ENCODE results near the gene SLC22A1. TPM values are rescaled to one million over a fixed set of nuclear protein-coding genes. Genes with fewer than 3 reads are reported as not detected.

Gene SLC22A1
- total RNA-seq, 1 donor from 2014 or later: not detected

DNA sequence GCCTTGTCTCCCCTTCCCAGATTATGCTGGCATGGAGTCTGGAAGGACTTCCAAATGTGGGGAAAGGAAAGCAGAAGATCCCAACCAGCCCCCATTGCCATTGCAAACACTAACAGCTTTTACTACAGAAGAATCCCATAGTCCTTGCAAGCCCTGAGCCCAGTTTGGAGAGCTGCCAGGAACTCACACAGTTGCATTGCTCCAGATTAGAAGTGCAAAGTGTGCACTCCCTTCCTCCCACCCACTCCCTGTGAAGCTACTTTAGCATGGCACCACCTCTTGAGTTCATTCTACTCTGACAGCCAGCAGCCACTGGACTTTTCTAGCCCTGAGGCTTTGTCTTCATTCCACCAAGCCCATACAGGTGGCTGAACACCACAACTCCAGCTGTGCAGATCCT lies 69.4 kb downstream of the SLC22A1 start:
- TF ChIP-seq, protein P1, sequence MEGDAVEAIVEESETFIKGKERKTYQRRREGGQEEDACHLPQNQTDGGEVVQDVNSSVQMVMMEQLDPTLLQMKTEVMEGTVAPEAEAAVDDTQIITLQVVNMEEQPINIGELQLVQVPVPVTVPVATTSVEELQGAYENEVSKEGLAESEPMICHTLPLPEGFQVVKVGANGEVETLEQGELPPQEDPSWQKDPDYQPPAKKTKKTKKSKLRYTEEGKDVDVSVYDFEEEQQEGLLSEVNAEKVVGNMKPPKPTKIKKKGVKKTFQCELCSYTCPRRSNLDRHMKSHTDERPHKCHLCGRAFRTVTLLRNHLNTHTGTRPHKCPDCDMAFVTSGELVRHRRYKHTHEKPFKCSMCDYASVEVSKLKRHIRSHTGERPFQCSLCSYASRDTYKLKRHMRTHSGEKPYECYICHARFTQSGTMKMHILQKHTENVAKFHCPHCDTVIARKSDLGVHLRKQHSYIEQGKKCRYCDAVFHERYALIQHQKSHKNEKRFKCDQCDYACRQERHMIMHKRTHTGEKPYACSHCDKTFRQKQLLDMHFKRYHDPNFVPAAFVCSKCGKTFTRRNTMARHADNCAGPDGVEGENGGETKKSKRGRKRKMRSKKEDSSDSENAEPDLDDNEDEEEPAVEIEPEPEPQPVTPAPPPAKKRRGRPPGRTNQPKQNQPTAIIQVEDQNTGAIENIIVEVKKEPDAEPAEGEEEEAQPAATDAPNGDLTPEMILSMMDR (IDR thresholded peaks at IDR 0.05): no peak
- no peaks in the 10 kb centered on the region for H3K36me3 ChIP-seq
- H3K9me3 ChIP-seq: peaks cover 10 to 33% of the 10 kb centered on the region in 2 donors
- no peak for DNase-seq (ENCODE audit: low spot score in 2 of 2)
- H3K4me3 ChIP-seq: no peak overlapping the region
- H3K27me3 ChIP-seq: no peaks in the 10 kb centered on the region
- H3K27ac ChIP-seq: no peak overlapping the region
- H3K4me1 ChIP-seq: no peaks in the 10 kb centered on the region
- intact Hi-C loops (cut with DNase I): no loop called here

DNA sequence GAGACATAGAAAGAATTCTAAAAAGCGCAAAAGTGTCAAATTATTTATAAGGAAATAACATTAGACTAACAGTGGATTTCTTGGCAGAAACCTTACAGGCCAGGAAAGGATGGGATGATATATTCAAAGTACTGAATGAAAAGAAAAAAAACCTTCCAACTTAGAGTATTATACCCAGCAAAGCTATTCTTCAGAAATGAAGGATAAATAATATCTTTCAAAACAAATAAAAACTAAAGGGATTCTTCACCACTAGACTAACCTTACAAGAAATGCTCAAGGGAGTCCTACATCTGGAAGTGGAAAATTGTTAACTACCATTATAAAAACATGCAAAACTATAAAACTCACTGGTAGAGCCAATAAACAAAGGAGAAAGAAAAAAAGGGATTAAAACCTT lies 71.2 kb downstream of the SLC22A1 start:
- TF ChIP-seq, protein P1 (IDR thresholded peaks at IDR 0.05): no peak
- Histone ChIP-seq H3K9me3 (peaks cover 10 to 33% of the 10 kb centered on the region in 2 donors), H3K4me3 (no peak overlapping the region), H3K4me1 (no peaks in the 10 kb centered on the region), H3K27ac (no peak overlapping the region), H3K36me3 (no peaks in the 10 kb centered on the region), H3K27me3 (no peaks in the 10 kb centered on the region)
- intact Hi-C loops (cut with DNase I): no loop called here
- no peak for DNase-seq (ENCODE audit: low spot score in 2 of 2)

DNA sequence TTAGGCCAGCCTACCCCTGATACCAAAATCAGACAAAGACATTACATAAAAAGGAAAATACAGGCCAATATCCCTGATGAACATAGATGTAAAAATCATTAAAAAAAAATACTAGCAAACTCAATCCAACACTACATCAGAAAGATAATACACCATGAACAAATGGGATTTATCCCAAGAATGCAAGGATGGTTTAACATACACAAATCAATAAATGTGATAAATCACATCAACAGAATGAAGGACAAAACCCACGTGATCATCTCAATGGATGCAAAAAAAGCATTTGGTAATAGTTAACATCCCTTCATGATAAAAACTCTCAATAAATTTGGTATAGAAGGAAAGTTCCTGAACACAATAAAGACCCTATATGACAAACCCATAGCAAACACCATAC lies 73.2 kb downstream of the SLC22A1 start:
- peaks cover 10 to 33% of the 10 kb centered on the region in 2 donors for H3K9me3 ChIP-seq
- no peaks in the 10 kb centered on the region for H3K27me3 ChIP-seq
- intact Hi-C loops (cut with DNase I): no loop called here
- no peak overlapping the region for H3K27ac ChIP-seq
- TF ChIP-seq, protein P1 (IDR thresholded peaks at IDR 0.05): no peak
- no peak for DNase-seq (ENCODE audit: low spot score in 2 of 2)
- no peaks in the 10 kb centered on the region for H3K36me3 ChIP-seq
- H3K4me1 ChIP-seq: no peaks in the 10 kb centered on the region
- H3K4me3 ChIP-seq: no peak overlapping the region

DNA sequence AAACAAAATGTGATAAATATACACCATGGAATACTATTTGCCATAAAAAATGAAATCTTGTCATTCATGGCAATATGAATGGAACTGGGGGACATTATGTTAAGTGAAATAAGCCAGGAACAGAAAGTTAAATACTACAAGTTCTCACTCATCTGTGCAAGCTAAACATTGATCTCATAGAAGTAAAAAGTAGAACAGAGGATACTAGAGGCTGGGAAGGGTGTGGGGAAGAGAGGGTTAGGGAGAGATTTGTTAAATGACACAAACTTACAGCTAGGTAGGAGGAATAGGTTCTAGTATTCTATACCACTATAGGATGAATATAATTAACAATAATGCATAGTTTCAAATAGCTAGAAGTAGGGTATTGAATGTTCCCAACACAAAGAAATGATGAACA lies 76.0 kb downstream of the SLC22A1 start:
- Histone ChIP-seq H3K36me3 (no peaks in the 10 kb centered on the region), H3K4me3 (no peak overlapping the region), H3K27me3 (no peaks in the 10 kb centered on the region), H3K4me1 (peaks cover 0 to under 1% of the 10 kb centered on the region in 2 donors), H3K27ac (no peak overlapping the region), H3K9me3 (peaks cover 10 to 29% of the 10 kb centered on the region in 2 donors)
- intact Hi-C loops (cut with DNase I): no loop called here
- DNase-seq (ENCODE audit: low spot score in 2 of 2): no peak
- TF ChIP-seq, protein P1 (IDR thresholded peaks at IDR 0.05): no peak

DNA sequence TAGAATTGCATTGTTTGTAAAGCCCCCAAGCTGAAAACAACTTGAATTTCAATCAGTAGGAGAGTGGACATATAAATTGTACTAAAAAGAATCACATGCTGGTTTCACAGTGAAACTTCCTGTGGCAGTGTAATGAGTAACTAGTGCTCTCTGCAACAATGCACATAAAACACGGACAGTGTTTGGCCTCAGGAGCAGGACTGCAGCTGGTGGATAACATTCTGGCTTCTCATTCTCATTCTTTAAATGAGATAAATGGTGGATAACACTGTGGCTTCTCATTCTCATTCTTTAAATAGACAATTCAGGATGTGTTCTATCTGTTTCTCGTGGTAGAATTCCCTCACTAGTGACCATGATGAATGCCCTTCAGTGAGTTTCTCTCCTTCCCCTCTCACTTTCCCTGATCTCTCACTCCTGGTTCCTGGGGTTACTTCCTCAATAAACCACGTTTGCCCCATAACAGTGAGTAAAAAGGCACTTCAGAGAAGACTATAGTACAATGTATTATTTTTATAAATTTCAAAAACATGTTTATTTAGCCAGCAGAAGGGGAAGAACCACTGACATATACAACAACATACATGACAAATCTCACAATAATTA lies 77.1 kb downstream of the SLC22A1 start:
- intact Hi-C loops (cut with DNase I): no loop called here
- no peak for DNase-seq (ENCODE audit: low spot score in 2 of 2)
- Histone ChIP-seq H3K27ac (no peak overlapping the region), H3K4me1 (peaks cover 0 to 11% of the 10 kb centered on the region in 2 donors), H3K36me3 (no peaks in the 10 kb centered on the region), H3K4me3 (no peak overlapping the region), H3K9me3 (peaks cover 10 to 19% of the 10 kb centered on the region in 2 donors), H3K27me3 (no peaks in the 10 kb centered on the region)
- TF ChIP-seq, protein P1 (IDR thresholded peaks at IDR 0.05): no peak

DNA sequence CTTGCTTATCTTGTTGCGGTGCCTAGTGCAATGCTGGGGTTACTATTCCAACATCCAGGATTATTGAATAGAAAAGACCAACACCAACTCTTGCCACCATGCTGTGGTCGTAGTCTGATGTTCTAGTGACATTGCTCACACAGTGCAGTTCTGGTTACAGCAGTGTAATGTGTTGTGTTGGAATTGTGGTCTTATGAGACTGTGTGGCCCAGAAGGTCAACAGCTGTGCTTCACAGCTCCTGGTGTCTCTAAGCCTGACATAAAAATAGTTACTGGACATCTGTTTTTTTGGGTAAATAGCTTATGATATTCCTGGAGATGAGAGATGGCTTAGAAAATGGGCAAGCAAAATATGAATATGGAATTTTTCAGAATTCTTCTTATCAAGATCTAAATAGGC lies 79.4 kb downstream of the SLC22A1 start:
- TF ChIP-seq, protein P1 (IDR thresholded peaks at IDR 0.05): no peak
- DNase-seq (ENCODE audit: low spot score in 2 of 2): no peak
- Histone ChIP-seq H3K27me3 (no peaks in the 10 kb centered on the region), H3K36me3 (no peaks in the 10 kb centered on the region), H3K27ac (no peak overlapping the region), H3K4me1 (peaks cover 0 to 11% of the 10 kb centered on the region in 2 donors), H3K9me3 (no peaks in the 10 kb centered on the region), H3K4me3 (no peak overlapping the region)
- intact Hi-C loops (cut with DNase I): no loop called here

Measured in ascending aorta (tissue), 2 donors.